ENCODE results near the gene TRIO. TPM values are rescaled to one million over a fixed set of nuclear protein-coding genes. Genes with fewer than 3 reads are reported as not detected.

The TRIO gene
- total RNA-seq, 2 experiments from 2014 or later: 5.7 to 15.7 TPM

GRCh38 chr5:14331386-14331781 lies 188.2 kb downstream of the TRIO start:
- peak; percentile 78 for ATAC-seq
- CTCF ChIA-PET: interaction anchor here (1.0 kb wide), 1 partner anchor 21 kb away, joined by 3 read pairs; no protein-coding TSS in a partner anchor
- DNase-seq: peak; percentile 61

DNA sequence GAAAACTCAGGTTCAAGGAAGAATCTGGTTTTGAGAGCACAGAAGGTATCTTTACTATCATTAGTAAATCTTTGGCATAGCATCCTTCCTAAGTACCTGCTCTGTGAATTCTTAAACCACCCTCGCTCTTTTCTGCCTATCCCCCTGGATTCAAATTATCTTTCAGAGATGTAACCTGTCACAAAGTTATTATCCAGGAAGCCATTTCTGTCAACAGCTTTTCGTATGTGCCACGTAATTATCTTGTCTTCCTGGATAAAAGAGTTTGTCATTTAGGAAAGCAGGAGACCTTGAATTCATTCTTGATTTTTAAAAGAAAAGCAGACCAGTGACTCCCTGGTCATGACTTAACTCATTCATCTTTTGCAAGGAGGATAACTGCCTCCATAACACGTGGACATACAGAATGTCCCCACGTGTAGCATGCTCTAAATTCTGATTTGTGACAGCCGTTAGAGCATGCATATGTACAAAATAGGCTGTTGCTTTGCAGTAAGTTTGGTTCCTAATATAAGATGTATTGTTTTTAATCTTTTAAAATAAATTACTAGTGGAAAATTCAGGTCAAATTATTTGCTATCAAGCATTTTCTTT lies 189.0 kb downstream of the TRIO start:
- H3K9me3 Mint-ChIP-seq (ENCODE audit: low read depth): no peaks in the 10 kb centered on the region
- CTCF ChIA-PET: interaction anchor here (1.0 kb wide), 1 partner anchor 20 kb away, joined by 3 read pairs; no protein-coding TSS in a partner anchor
- DNase-seq (no peak), ATAC-seq (no peak)
- H3K4me1 Mint-ChIP-seq: peaks cover 18% of the 10 kb centered on the region
- H3K36me3 Mint-ChIP-seq: no peaks in the 10 kb centered on the region
- no peak overlapping the region for H3K27ac Mint-ChIP-seq
- peaks cover 26% of the 10 kb centered on the region for H3K27me3 Mint-ChIP-seq
- no peak overlapping the region for H3K4me3 Mint-ChIP-seq

More at GRCh38 chr5:14331386-14331781, 188.2 kb downstream of the TRIO start:
- Mint-ChIP-seq H3K4me1 (peaks cover 18% of the 10 kb centered on the region), H3K27me3 (peaks cover 26% of the 10 kb centered on the region), H3K27ac (no peak overlapping the region), H3K9me3 (ENCODE audit: low read depth) (no peaks in the 10 kb centered on the region), H3K4me3 (peak overlapping the region; percentile 15), H3K36me3 (no peaks in the 10 kb centered on the region)

DNA sequence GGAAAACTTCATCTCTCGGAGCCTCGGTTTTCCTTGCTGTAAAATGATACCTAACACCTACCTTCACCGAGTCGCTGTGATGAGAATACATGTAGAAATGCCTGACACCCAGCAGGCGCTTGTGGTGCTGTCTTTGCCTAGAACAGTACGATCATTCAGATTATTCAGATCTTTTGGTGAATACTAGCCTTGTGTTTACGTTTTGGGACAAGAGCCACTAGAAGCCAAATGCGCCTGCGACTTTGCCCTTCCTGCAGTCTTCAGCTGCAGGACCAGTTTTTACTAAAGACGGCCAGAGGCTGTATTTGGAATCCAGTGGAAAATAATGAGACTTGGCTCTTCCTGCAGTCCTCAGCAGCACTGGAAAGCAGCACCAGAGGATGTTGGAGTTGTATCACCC lies 189.6 kb downstream of the TRIO start:
- CTCF ChIA-PET: no interaction called here
- H3K27ac Mint-ChIP-seq: no peak overlapping the region

GRCh38 chr5:14337593-14337992 lies 194.5 kb downstream of the TRIO start:
- peaks cover 6% of the 10 kb centered on the region for H3K4me1 Mint-ChIP-seq
- no peak overlapping the region for H3K27ac Mint-ChIP-seq
- DNase-seq: no peak
- CTCF ChIA-PET: interaction anchor here (0.6 to 1.5 kb wide), 2 partner anchors 13 to 677 kb away, joined by 3 to 5 read pairs; no protein-coding TSS in a partner anchor
- no peaks in the 10 kb centered on the region for H3K9me3 Mint-ChIP-seq (ENCODE audit: low read depth)
- H3K27me3 Mint-ChIP-seq: peaks cover 14% of the 10 kb centered on the region
- ATAC-seq: no peak
- H3K4me3 Mint-ChIP-seq: no peak overlapping the region
- H3K36me3 Mint-ChIP-seq: no peaks in the 10 kb centered on the region

More for the DNA sequence above, 189.6 kb downstream of the TRIO start:
- Mint-ChIP-seq H3K27me3 (peaks cover 26% of the 10 kb centered on the region), H3K9me3 (ENCODE audit: low read depth) (no peaks in the 10 kb centered on the region), H3K4me3 (no peak overlapping the region), H3K4me1 (peaks cover 18% of the 10 kb centered on the region), H3K36me3 (no peaks in the 10 kb centered on the region)
- ATAC-seq (no peak), DNase-seq (no peak)

DNA sequence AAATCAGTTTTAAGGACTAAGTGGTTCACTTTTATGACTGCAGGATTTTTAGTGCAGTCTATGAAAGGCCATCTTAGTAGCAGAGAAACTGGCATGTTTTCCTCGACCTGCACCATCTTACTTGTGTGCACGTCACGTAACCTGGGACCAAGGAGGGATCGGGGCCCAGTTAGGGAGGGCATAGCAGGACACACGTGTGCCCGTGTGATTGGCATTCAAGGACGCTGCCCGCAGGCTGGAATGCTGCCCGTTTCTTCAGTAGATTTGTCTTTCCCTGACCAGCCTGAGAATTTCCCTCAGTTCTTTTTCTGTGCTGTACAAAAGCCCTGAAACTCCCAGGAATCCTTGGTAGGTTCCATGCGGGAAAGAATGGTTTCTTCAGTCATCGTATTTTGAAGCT lies 196.3 kb downstream of the TRIO start:
- Mint-ChIP-seq H3K27me3 (peaks cover 5% of the 10 kb centered on the region), H3K36me3 (no peaks in the 10 kb centered on the region), H3K4me3 (no peak overlapping the region), H3K4me1 (peaks cover 4% of the 10 kb centered on the region), H3K27ac (no peak overlapping the region), H3K9me3 (ENCODE audit: low read depth) (no peaks in the 10 kb centered on the region)
- ATAC-seq (no peak), DNase-seq (no peak)
- CTCF ChIA-PET: no interaction called here

- no peak for ATAC-seq
- no peak overlapping the region for H3K4me3 Mint-ChIP-seq
Measured at GRCh38 chr5:14341571-14342230, 198.6 kb downstream of the TRIO start.

DNA sequence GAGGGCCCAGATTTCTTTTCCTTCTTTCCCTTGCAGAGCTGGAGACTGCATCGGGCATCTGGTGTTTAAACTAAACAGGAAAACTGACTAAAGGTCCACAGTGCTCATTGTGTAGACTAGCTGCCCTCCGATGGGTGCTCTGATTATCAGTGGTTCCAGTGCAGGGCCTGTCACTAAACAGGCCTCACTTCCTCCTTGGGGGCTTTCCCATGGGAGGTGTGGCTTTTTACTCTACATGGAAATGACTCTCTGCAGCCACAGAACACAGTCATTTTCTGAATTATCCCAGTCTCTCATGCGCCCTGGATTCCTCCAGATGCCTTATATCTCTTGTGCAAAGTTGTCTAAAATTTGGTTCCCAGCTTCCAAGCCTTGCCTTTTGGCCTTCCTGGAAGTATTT lies 199.2 kb downstream of the TRIO start:
- DNase-seq: no peak
- CTCF ChIA-PET: interaction anchor here (1.0 kb wide), 1 partner anchor 10 kb away, joined by 4 read pairs; no protein-coding TSS in a partner anchor
- Mint-ChIP-seq H3K36me3 (no peaks in the 10 kb centered on the region), H3K27ac (no peak overlapping the region), H3K9me3 (ENCODE audit: low read depth) (no peaks in the 10 kb centered on the region), H3K4me3 (no peak overlapping the region), H3K4me1 (peaks cover 4% of the 10 kb centered on the region), H3K27me3 (peaks cover 13% of the 10 kb centered on the region)
- no peak for ATAC-seq

More at GRCh38 chr5:14341571-14342230, 198.6 kb downstream of the TRIO start:
- peaks cover 13% of the 10 kb centered on the region for H3K27me3 Mint-ChIP-seq
- H3K4me1 Mint-ChIP-seq: peaks cover 4% of the 10 kb centered on the region
- H3K36me3 Mint-ChIP-seq: no peaks in the 10 kb centered on the region
- CTCF ChIA-PET: interaction anchor here (1.0 kb wide), 1 partner anchor 10 kb away, joined by 4 read pairs; no protein-coding TSS in a partner anchor
- no peak overlapping the region for H3K27ac Mint-ChIP-seq
- no peaks in the 10 kb centered on the region for H3K9me3 Mint-ChIP-seq (ENCODE audit: low read depth)
- no peak for DNase-seq

DNA sequence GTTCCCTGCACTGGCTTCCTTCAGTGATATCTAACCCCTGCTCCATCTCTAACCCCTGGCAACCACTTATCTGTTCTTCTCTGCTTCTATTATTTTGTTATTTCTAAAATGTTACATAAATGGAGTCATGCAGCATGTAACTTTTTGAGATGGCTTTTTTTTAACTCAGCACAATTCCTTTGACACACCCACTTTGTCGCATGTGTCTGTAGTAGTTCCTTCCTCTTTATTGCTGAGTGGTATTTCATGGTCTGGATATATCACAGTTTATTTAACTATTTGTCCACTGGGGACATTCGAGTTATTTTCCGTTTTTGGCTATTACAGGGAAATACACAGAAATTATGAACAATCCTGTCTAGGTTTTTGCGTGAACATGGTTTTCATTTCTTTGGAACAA lies 200.2 kb downstream of the TRIO start:
- H3K27me3 Mint-ChIP-seq: peaks cover 13% of the 10 kb centered on the region
- no peaks in the 10 kb centered on the region for H3K36me3 Mint-ChIP-seq
- ATAC-seq (no peak), DNase-seq (no peak)
- no peak overlapping the region for H3K27ac Mint-ChIP-seq
- H3K4me3 Mint-ChIP-seq: no peak overlapping the region
- H3K9me3 Mint-ChIP-seq (ENCODE audit: low read depth): no peaks in the 10 kb centered on the region
- CTCF ChIA-PET: no interaction called here
- peaks cover 4% of the 10 kb centered on the region for H3K4me1 Mint-ChIP-seq

DNA sequence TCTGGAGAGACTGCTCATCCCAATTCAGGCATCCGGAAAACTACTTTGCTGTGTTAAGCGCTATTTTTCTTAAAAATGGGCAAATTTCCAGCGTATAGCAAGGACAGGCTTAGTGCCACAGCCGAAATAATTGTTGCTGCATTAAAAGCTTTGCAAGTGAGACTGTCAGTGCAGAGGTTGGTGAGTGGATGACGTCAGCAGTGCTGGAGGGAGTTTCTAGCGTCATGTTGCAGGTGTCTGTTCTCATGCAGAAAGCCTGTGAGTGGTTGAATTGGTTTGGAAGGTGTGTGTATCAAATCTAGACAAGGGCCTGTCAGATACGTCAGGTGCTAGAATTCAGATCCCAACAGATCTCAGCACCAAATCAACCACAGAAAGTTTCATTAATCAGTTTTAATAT lies 204.4 kb downstream of the TRIO start:
- CTCF ChIA-PET: no interaction called here
- no peaks in the 10 kb centered on the region for H3K36me3 Mint-ChIP-seq
- peaks cover 13% of the 10 kb centered on the region for H3K27me3 Mint-ChIP-seq
- H3K4me3 Mint-ChIP-seq: no peak overlapping the region
- no peak for DNase-seq
- peaks cover 4% of the 10 kb centered on the region for H3K9me3 Mint-ChIP-seq (ENCODE audit: low read depth)
- ATAC-seq: no peak
- H3K4me1 Mint-ChIP-seq: peaks cover 2% of the 10 kb centered on the region
- H3K27ac Mint-ChIP-seq: no peak overlapping the region

DNA sequence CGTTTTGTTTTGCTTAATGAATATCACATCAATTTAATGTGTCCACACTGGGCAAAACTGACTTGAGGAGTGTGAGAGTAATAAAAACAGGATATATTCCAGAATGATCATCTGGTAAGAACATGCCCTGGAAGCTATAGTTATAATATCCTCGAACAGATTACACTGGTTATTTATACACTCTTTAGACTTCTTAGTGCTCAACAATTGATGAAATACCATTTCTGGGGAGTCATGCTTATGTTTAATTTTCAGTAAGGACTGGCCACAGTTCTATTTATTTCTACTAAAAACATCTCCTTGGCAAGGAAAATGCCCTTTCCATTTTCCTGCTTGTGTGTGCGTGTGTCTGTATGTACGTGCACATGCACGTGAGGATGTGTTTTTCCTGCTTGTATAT lies 205.0 kb downstream of the TRIO start:
- Mint-ChIP-seq H3K27me3 (peaks cover 13% of the 10 kb centered on the region), H3K9me3 (ENCODE audit: low read depth) (peaks cover 4% of the 10 kb centered on the region), H3K27ac (no peak overlapping the region), H3K4me1 (no peaks in the 10 kb centered on the region), H3K36me3 (no peaks in the 10 kb centered on the region), H3K4me3 (no peak overlapping the region)
- CTCF ChIA-PET: no interaction called here
- DNase-seq (no peak), ATAC-seq (no peak)

DNA sequence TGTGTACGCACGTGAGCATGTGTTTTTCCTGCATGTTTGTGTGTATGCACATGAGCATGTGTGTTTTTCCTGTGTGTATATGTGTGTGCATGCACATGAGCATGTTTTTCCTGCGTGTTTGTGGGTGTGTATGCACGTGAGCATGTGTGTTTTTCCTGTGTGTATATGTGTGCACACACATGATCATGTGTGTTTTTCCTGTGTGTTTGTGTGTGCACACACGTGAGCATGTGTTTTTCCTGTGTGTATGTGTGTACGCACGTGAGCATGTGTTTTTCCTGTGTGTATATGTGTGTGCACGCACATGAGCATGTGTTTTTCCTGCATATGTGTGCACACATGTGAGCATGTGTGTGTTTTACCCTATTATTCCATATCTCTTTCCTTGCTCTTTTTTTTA lies 205.9 kb downstream of the TRIO start:
- ATAC-seq: no peak
- no peak for DNase-seq
- Mint-ChIP-seq H3K27ac (no peak overlapping the region), H3K4me3 (no peak overlapping the region), H3K9me3 (ENCODE audit: low read depth) (peaks cover 4% of the 10 kb centered on the region), H3K27me3 (peaks cover 13% of the 10 kb centered on the region), H3K4me1 (peaks cover 3% of the 10 kb centered on the region), H3K36me3 (no peaks in the 10 kb centered on the region)
- CTCF ChIA-PET: no interaction called here

GRCh38 chr5:14351086-14351661 lies 208.0 kb downstream of the TRIO start:
- no peak for ATAC-seq
- H3K27me3 Mint-ChIP-seq: peaks cover 4% of the 10 kb centered on the region
- no peaks in the 10 kb centered on the region for H3K36me3 Mint-ChIP-seq
- H3K4me1 Mint-ChIP-seq: peaks cover 5% of the 10 kb centered on the region
- no peak for DNase-seq
- CTCF ChIA-PET: interaction anchor here (0.7 to 1.9 kb wide), 13 partner anchors 13 to 370 kb away, joined by 3 to 34 read pairs (median 3); no protein-coding TSS in a partner anchor
- no peak overlapping the region for H3K27ac Mint-ChIP-seq
- H3K4me3 Mint-ChIP-seq: no peak overlapping the region
- peaks cover 4% of the 10 kb centered on the region for H3K9me3 Mint-ChIP-seq (ENCODE audit: low read depth)

DNA sequence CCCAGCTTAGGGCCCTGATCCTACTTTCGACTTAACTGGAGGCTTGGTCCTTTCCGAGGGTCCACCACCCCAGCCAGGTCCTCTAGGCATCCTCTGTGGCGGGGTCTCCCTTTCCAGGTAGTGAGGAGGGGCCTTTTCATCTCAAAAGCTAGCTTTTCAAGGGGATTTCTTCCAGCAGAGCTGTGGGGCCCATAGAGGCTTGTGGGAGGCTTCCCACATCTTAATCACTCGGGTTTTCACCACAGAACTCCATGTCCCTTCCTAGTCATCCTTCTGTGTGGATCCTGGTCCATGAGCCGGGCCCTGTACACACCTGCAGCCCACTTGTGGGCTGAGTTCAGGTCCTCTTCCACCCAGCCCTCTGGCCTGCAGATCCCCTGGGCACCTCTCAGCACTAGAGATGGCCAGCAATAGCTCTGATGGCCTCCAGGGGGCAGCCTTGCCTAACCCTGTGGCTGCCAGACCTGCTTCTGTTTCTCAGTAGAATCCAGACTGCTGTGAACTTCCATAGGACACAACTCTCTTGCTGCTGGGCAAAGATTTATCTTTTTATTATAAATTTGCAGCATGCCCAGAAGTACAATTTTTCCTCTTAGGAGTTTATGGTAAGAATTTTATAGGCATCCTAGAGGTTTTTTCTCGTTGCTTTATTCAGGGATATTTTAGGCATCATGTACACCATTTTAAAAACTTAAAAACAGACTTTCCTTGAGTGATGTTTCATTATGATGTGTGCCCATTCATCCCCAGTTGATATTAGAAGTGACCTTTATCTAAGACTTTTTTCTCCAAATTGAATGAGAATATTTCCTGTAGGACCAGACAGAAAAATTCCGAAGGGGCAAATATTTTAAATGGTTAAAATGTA lies 208.9 kb downstream of the TRIO start:
- peaks cover 4% of the 10 kb centered on the region for H3K9me3 Mint-ChIP-seq (ENCODE audit: low read depth)
- H3K4me1 Mint-ChIP-seq: peaks cover 12% of the 10 kb centered on the region
- ATAC-seq (peak; percentile 93), DNase-seq (peak; percentile 73)
- H3K4me3 Mint-ChIP-seq: no peak overlapping the region
- H3K36me3 Mint-ChIP-seq: no peaks in the 10 kb centered on the region
- no peak overlapping the region for H3K27ac Mint-ChIP-seq
- peaks cover 4% of the 10 kb centered on the region for H3K27me3 Mint-ChIP-seq
- CTCF ChIA-PET: interaction anchor here (0.5 to 1.9 kb wide), 30 partner anchors 10 to 651 kb away, joined by 3 to 34 read pairs (median 3); no protein-coding TSS in a partner anchor

Measured in activated CD8-positive, alpha-beta memory T cell treated with anti-CD3 and anti-CD28 coated beads, Interleukin-2, amount 10 ng/mL, durations not matched to agents 7 days and 5 days (primary cell).